ENCODE data around the gene CMTM7. TPM values are rescaled to one million over a fixed set of nuclear protein-coding genes. Genes with fewer than 3 reads are reported as not detected.

Gene CMTM7
- total RNA-seq, 1 donor from 2014 or later = 11.0 TPM

DNA sequence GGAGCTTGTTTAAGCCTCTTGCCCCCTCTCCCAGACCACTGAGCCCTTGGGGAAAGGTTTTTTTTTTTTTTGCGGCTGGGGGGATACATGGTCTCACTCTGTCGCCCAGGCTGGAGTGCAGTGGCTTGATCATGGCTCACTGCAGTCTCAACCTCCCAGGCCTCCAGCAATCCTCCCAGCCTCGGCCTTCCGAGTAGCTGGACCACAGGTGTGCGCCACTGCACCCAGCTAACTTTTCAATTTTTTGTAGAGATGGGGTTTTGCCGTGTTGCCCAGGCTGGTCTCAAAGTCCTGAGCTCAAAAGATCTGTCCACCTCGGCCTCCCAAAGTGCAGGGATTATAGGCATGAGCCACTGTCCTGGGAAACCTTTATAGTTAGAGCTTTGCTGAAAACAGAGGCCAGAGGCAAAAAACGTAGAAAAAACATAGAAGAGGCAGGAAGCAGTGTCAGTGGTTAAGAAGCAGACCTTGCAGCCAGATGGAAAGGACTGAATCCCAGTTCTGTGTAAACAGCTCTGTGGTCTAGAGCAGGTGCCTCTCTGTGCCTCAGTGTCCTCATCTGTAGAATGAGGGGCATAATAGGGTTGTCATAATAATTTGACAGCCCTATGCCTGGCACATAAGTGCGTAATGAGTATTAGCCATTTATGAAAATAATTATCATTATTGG lies 33.1 kb downstream of the CMTM7 start:
- no peaks in the 10 kb centered on the region for H3K9me3 ChIP-seq
- DNase-seq (ENCODE audit: extremely low spot score in 2 of 2) = peak in 1 of 2 donors; percentile 82
- no peaks in the 10 kb centered on the region for H3K36me3 ChIP-seq
- H3K4me3 ChIP-seq = no peak overlapping the region
- no peaks in the 10 kb centered on the region for H3K27me3 ChIP-seq
- H3K27ac ChIP-seq = no peak overlapping the region
- intact Hi-C loops (cut with DNase I) = no loop called here
- H3K4me1 ChIP-seq = peaks cover 33% of the 10 kb centered on the region
- no peak for TF ChIP-seq POLR2A (IDR thresholded peaks at IDR 0.05)
- no peak for TF ChIP-seq POLR2AphosphoS5 (IDR thresholded peaks at IDR 0.05; ENCODE audit: insufficient read depth in 1 of 2, low read depth in 1 of 2)
- TF ChIP-seq, protein P1, sequence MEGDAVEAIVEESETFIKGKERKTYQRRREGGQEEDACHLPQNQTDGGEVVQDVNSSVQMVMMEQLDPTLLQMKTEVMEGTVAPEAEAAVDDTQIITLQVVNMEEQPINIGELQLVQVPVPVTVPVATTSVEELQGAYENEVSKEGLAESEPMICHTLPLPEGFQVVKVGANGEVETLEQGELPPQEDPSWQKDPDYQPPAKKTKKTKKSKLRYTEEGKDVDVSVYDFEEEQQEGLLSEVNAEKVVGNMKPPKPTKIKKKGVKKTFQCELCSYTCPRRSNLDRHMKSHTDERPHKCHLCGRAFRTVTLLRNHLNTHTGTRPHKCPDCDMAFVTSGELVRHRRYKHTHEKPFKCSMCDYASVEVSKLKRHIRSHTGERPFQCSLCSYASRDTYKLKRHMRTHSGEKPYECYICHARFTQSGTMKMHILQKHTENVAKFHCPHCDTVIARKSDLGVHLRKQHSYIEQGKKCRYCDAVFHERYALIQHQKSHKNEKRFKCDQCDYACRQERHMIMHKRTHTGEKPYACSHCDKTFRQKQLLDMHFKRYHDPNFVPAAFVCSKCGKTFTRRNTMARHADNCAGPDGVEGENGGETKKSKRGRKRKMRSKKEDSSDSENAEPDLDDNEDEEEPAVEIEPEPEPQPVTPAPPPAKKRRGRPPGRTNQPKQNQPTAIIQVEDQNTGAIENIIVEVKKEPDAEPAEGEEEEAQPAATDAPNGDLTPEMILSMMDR (IDR thresholded peaks at IDR 0.05) = no peak

DNA sequence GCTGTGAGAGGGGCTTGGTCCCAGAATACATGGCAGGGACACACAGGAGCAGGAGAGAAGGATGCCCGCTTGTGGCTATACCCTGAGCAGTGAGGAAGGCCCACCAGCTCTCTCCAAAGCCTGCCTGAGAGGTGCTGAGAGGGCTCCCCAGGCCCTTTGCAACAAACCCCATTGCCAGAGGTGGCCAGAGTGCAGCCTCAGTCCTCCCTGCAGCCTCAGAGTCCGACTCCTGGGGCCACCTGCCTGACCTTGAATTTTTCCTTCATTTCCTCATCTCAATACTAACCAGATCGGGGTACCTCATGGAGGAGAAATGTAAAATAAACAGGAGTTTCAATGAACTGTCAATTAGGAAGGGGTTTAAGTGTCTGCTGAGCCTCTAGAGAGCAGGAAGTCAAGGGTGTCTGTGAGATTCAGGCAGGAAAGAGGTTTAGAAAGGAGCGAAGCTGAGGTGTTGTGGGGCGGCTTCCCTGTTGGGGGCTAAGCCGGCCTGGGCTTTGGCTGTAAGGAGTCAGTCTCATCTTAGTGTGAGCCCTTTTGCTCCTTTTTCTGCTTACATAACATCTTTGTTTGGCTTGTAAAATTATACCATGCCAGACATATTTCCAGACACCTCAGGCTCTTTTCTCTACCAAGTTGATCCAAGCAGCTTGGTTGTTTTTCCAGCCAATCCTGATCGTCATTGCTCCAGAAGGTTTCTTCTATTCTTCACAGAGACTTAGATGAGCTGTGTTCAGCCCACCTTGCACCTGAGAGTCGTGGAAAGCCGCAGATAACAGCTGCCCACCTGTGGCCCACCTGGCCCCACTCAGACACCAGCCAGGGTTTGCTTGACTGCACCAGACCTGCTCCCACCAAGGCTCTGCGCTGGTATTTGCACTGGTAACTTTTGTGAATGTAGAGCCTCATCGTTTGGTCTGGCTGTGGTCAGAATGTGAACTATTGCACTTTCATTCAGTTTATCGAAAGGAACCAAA lies 36.7 kb downstream of the CMTM7 start:
- no peak overlapping the region for H3K4me3 ChIP-seq
- no peak for TF ChIP-seq POLR2AphosphoS5 (IDR thresholded peaks at IDR 0.05; ENCODE audit: insufficient read depth in 1 of 2, low read depth in 1 of 2)
- TF ChIP-seq POLR2A (IDR thresholded peaks at IDR 0.05) = no peak
- TF ChIP-seq, protein P1 (IDR thresholded peaks at IDR 0.05) = no peak
- no peaks in the 10 kb centered on the region for H3K36me3 ChIP-seq
- H3K9me3 ChIP-seq = no peaks in the 10 kb centered on the region
- intact Hi-C loops (cut with DNase I) = no loop called here
- peaks cover 5% of the 10 kb centered on the region for H3K4me1 ChIP-seq
- peak in 1 of 2 donors; percentile 79 for DNase-seq (ENCODE audit: extremely low spot score in 2 of 2)
- no peak overlapping the region for H3K27ac ChIP-seq
- no peaks in the 10 kb centered on the region for H3K27me3 ChIP-seq

DNA sequence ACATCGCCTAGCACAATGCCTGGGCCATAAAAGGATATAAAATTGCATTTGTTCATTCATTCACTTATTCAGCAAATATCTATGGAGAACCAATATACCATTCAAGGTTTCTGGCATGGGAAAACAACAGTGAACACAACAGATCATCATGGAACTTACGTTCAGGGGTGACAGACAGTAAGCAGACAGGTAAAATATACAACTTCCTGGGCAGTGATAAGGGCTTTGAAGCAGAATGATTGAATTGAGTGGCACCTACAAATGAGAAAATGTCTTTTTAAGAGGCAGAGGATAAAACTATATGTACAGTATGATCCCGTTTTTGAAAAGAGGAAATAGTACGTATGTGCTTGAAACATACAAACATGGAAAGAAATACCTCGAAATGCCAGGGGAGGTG lies 39.2 kb downstream of the CMTM7 start:
- Histone ChIP-seq H3K27me3 (no peaks in the 10 kb centered on the region), H3K36me3 (no peaks in the 10 kb centered on the region), H3K4me3 (no peak overlapping the region), H3K27ac (no peak overlapping the region), H3K4me1 (peaks cover 5% of the 10 kb centered on the region), H3K9me3 (no peaks in the 10 kb centered on the region)
- intact Hi-C loops (cut with DNase I) = no loop called here
- no peak for DNase-seq (ENCODE audit: extremely low spot score in 2 of 2)
- TF ChIP-seq, protein P1 (IDR thresholded peaks at IDR 0.05) = no peak
- TF ChIP-seq POLR2AphosphoS5 (IDR thresholded peaks at IDR 0.05; ENCODE audit: insufficient read depth in 1 of 2, low read depth in 1 of 2) (no peak), POLR2A (IDR thresholded peaks at IDR 0.05) (no peak)

DNA sequence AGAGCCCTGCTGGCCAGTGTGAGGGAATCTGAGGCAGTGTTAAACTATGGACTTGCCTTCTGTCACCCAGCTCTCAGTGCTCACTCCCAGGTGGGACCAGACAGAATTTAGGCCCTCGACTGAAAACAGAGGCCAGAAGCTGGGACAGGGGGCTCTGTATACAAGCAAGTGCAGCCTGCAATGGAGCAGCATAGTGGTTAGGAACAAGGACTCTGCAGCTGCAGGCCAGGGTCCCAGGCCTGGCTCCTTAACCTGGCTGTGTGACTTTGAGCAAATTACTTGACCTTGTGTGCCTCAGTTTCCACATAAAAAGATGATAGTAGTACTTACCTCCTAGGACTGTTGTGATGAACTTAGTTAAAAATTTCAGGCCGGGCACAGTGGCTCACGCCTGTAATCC lies 39.8 kb downstream of the CMTM7 start:
- Histone ChIP-seq H3K4me3 (no peak overlapping the region), H3K36me3 (no peaks in the 10 kb centered on the region), H3K27me3 (no peaks in the 10 kb centered on the region), H3K9me3 (no peaks in the 10 kb centered on the region), H3K4me1 (peaks cover 5% of the 10 kb centered on the region), H3K27ac (no peak overlapping the region)
- no peak for TF ChIP-seq POLR2A (IDR thresholded peaks at IDR 0.05)
- TF ChIP-seq, protein P1 (IDR thresholded peaks at IDR 0.05) = no peak
- peak in 1 of 2 donors; percentile 72 for DNase-seq (ENCODE audit: extremely low spot score in 2 of 2)
- intact Hi-C loops (cut with DNase I) = no loop called here
